ENCODE data around the gene ACOX2. TPM values are rescaled to one million over a fixed set of nuclear protein-coding genes. Genes with fewer than 3 reads are reported as not detected.

Gene ACOX2
- total and polyA plus RNA-seq, 2 of the 13 experiments (the other 11 are each of a cell fraction or from before 2014, with no cell fraction given) = 42.6 to 98.5 TPM

GRCh38 chr3:58484722-58485069, 52.3 kb downstream of the ACOX2 start:
- FAIRE-seq = no peak
- Histone ChIP-seq H3K4me1 (ENCODE audit: insufficient read depth, low read length) (peaks cover 69% of the 10 kb centered on the region), H3K27me3 (ENCODE audit: control insufficient read depth in 1 of 2, insufficient read depth in 2 of 2, low read length in 2 of 2) (peaks cover 0 to 2% of the 10 kb centered on the region in 2 experiments; a peak in 2 of 5 replicates), H4K20me1 (ENCODE audit: insufficient read depth, low read length) (no peaks in the 10 kb centered on the region), H3K4me2 (ENCODE audit: low read depth, low read length) (0 out of 2 replicates have a peak overlapping the region, but pooled peaks have one; percentile 34), H3K9ac (ENCODE audit: insufficient read depth, low read depth, low read length) (no peak overlapping the region), H3K4me3 (replicated peaks in 1 of 3; ENCODE audit: insufficient read depth in 1 of 3, low read depth in 2 of 3, low read length in 3 of 3) (no peak overlapping the region), H3K9me3 (ENCODE audit: low read length) (no peaks in the 10 kb centered on the region), H2AFZ (ENCODE audit: low read length) (no peak overlapping the region), H3K79me2 (ENCODE audit: insufficient read depth, low read length) (no peaks in the 10 kb centered on the region), H3K27ac (ENCODE audit: extremely low read length, insufficient read depth, low read length) (no peak overlapping the region), H3K36me3 (replicated peaks in 1 of 2; ENCODE audit: control insufficient read depth in 1 of 2, insufficient read depth in 2 of 2, low read length in 2 of 2) (no peaks in the 10 kb centered on the region)
- no peak for DNase-seq (ENCODE audit: low spot score)
- 70% methylated on average over 3 of the region's 3 CpGs for WGBS (ENCODE audit: low lambda C conversion rate)
- BruUV-seq (replicated peaks) = no TSS peak
- in situ Hi-C loops (cut with HindIII; ENCODE audit: extremely low pct_ligation_motif_present, low pct_unique_long_range_greater_than_20kb) = no loop called here
- intact Hi-C loops (cut with micrococcal nuclease; ENCODE audit: unreplicated experiment) = no loop called here
- TF ChIP-seq JUNB (CRISPR knock-in tag; IDR thresholded peaks at IDR 0.05; ENCODE audit: borderline replicate concordance) = no peak
- TF ChIP-seq FOXC1 (CRISPR knock-in tag; IDR thresholded peaks at IDR 0.05; ENCODE audit: borderline replicate concordance) = no peak
- TF ChIP-seq ZNF317 (CRISPR knock-in tag; IDR thresholded peaks at IDR 0.05) = no peak
- TF ChIP-seq IKZF5 (CRISPR knock-in tag; IDR thresholded peaks at IDR 0.05) = no peak
- TF ChIP-seq ZNF850 (CRISPR knock-in tag; conservative IDR thresholded peaks at IDR 0.05) = no peak
- no peak for TF ChIP-seq NFIC (IDR thresholded peaks at IDR 0.05; ENCODE audit: low read length)
- TF ChIP-seq ZZZ3 (CRISPR knock-in tag; IDR thresholded peaks at IDR 0.05; ENCODE audit: borderline replicate concordance) = no peak
- TF ChIP-seq SIX4 (CRISPR knock-in tag; IDR thresholded peaks at IDR 0.05) = no peak
- TF ChIP-seq SKI (IDR thresholded peaks at IDR 0.05; ENCODE audit: partially characterized antibody) = no peak
- TF ChIP-seq NFIB (CRISPR knock-in tag; IDR thresholded peaks at IDR 0.05; ENCODE audit: borderline replicate concordance) = no peak
- TF ChIP-seq NPAS2 (CRISPR knock-in tag; IDR thresholded peaks at IDR 0.05; ENCODE audit: borderline replicate concordance) = no peak
- ChIA-PET CTCF (ENCODE audit: low intra/inter-chr PET ratio, low total read pairs) (no interaction called here), POLR2A (interaction anchor here (1.6 kb wide), 1 partner anchor 13 kb away, joined by 11 read pairs; no protein-coding TSS in a partner anchor)
- ATAC-seq = no peak
